ENCODE results near the gene SLC25A11.

SLC25A11 gene

DNA sequence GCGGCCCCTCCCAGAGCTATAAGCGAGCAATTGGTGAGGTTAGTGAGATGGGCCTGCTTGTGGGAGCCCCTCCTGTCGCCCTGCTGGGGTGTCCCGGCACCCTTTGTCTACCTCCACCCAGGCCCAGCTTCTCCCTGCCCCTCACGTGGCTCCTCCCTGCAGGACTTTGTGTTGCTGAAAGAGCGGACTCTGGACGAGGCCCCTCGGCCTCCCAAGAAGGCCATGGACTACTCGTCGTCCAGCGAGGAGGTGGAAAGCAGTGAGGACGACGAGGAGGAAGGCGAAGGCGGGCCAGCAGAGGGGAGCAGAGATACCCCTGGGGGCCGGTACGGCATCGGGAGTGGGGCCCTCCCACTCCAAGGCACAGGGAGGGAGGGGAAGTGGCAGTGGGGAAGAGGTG lies 46.6 kb downstream of the SLC25A11 start:
- H3K36me3 ChIP-seq: peaks cover 7% of the 10 kb centered on the region
- TF ChIP-seq CTCF (IDR thresholded peaks at IDR 0.05; ENCODE audit: low read depth, low read length): no peak

GRCh38 chr17:4892499-4893221 lies 47.2 kb downstream of the SLC25A11 start:
- Histone ChIP-seq H3K4me3 (ENCODE audit: low read depth, low read length) (no peak overlapping the region), H3K4me1 (no peaks in the 10 kb centered on the region), H3K27me3 (no peaks in the 10 kb centered on the region), H3K9me3 (no peaks in the 10 kb centered on the region), H3K36me3 (peaks cover 7% of the 10 kb centered on the region)
- no peak for DNase-seq
- TF ChIP-seq CTCF (IDR thresholded peaks at IDR 0.05; ENCODE audit: low read depth, low read length): no peak

More for the DNA sequence above, 46.6 kb downstream of the SLC25A11 start:
- no peak for DNase-seq
- Histone ChIP-seq H3K4me3 (ENCODE audit: low read depth, low read length) (no peak overlapping the region), H3K4me1 (no peaks in the 10 kb centered on the region), H3K27me3 (no peaks in the 10 kb centered on the region), H3K9me3 (no peaks in the 10 kb centered on the region)

GRCh38 chr17:4891411-4892410 lies 48.1 kb downstream of the SLC25A11 start:
- DNase-seq: no peak
- Histone ChIP-seq H3K4me1 (no peaks in the 10 kb centered on the region), H3K9me3 (no peaks in the 10 kb centered on the region), H3K27me3 (no peaks in the 10 kb centered on the region), H3K4me3 (ENCODE audit: low read depth, low read length) (no peak overlapping the region), H3K36me3 (peaks cover 7% of the 10 kb centered on the region)
- TF ChIP-seq CTCF (IDR thresholded peaks at IDR 0.05; ENCODE audit: low read depth, low read length): no peak

- DNase-seq: no peak
- no peaks in the 10 kb centered on the region for H3K27me3 ChIP-seq
- H3K4me3 ChIP-seq (ENCODE audit: low read depth, low read length): no peak overlapping the region
- no peak for TF ChIP-seq CTCF (IDR thresholded peaks at IDR 0.05; ENCODE audit: low read depth, low read length)
- no peaks in the 10 kb centered on the region for H3K9me3 ChIP-seq
- H3K4me1 ChIP-seq: no peaks in the 10 kb centered on the region
- H3K36me3 ChIP-seq: peaks cover 7% of the 10 kb centered on the region
These were observed 52.3 kb downstream of the SLC25A11 start for GRCh38 chr17:4887581-4887980.
